Lower lobe of right lung (tissue), 2 donors: Measurements from ENCODE around the gene SKA1. TPM values are rescaled to one million over a fixed set of nuclear protein-coding genes. Genes with fewer than 3 reads are reported as not detected.
"Not testable (repeated sequence)": the region's sequence is repeated elsewhere in the genome, so short reads cannot be mapped to it uniquely, and the experiment has no call there.

Experiments used
- ATAC-seq, 2 donors: fragments of 200-7000 bp; cut with Tn5 transposase; one replicate each; pipeline ENCODE4 v1.9.1; 2020 to 2022; ENCODE audit warnings: mild to moderate bottlenecking in 2 of 2, moderate library complexity in 2 of 2
- DNase-seq: peaks from one replicate; pipeline ENCODE4 v3.0.0-alpha.2; 2020
- H3K27ac ChIP-seq: fragments of 200-600 bp; one replicate; pipeline ENCODE4 v1.8.0; 2022
- H3K27me3 ChIP-seq: fragments of 200-600 bp; one replicate; pipeline ENCODE4 v1.8.0; 2022; ENCODE audit warnings: low read depth
- H3K36me3 ChIP-seq: fragments of 200-600 bp; one replicate; pipeline ENCODE4 v1.8.0; 2022; ENCODE audit warnings: mild to moderate bottlenecking
- H3K4me1 ChIP-seq: fragments of 200-600 bp; one replicate; pipeline ENCODE4 v1.8.0; 2022
- H3K4me3 ChIP-seq: fragments of 200-600 bp; one replicate; pipeline ENCODE4 v1.8.0; 2022; ENCODE audit warnings: mild to moderate bottlenecking
- H3K9me3 ChIP-seq: fragments of 200-600 bp; one replicate; pipeline ENCODE4 v1.8.0; 2022
- CTCF ChIP-seq: fragments of 200-600 bp; IDR thresholded peaks from one replicate; pipeline ENCODE4 v1.8.0; 2022; ENCODE audit warnings: antibody characterized with exemption, mild to moderate bottlenecking
- intact Hi-C: fragments of 100-400 bp; cut with DNase I; formaldehyde crosslinking; loops from one replicate; pipeline ENCODE4 v1.11.0; 2022
- total RNA-seq: library from RNA; stranded (reverse); fragmentation: NEBNext Ultra II Directional; extraction: Animal tissue kit (Norgen Biotek cat#: 25700); gene quantifications from one replicate; pipeline ENCODE4 v1.2.1, GENCODE V29; 2021
- donor health status: DM: no; HTN: yes; CAD: no; lungs with severe emphysema.

The SKA1 gene
- total RNA-seq, 1 donor from 2014 or later: 1.2 TPM

DNA sequence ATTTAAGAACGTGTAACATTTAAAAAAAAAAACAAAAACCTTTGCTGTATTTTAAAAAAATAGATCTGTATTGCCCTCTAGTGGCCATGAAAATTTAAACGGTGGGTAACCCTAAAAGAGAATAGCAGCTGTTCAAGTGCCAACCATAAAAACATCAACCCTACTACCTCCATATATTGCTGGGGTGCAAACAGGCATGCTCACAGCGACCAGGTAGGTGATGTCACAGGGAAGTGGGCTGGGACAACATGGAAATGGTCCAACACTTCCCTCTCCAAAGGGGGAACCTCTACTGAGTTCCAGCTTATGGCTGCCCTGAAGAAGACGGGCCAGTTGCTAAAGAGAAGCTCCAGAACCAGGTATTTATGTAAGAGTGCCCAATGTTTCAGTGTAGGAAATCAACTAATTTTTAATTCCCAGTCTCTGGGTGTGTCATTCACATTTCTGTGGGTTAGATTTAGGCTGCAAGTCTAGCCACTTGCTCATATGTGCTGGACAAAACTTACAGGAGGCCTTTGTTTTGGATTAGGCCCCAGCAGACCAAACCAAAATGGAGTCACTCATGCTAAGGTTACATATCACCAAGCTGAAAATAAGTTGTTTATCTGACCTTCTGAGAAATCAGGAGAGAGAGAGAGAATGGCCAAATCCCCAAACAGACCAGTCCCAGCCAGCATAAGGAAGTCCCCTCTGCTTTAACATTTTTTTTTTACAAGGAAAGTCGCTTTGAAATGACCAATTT, 54.5 kb downstream of the SKA1 start:
- intact Hi-C loops: no loop called here
- DNase-seq (no peak), ATAC-seq (no peak)
- Histone ChIP-seq H3K27ac (no peak overlapping the region), H3K36me3 (no peaks in the 10 kb centered on the region), H3K4me1 (no peaks in the 10 kb centered on the region), H3K9me3 (peaks cover 9% of the 10 kb centered on the region), H3K27me3 (no peaks in the 10 kb centered on the region), H3K4me3 (no peak overlapping the region)
- peak; percentile 48 for TF ChIP-seq CTCF

DNA sequence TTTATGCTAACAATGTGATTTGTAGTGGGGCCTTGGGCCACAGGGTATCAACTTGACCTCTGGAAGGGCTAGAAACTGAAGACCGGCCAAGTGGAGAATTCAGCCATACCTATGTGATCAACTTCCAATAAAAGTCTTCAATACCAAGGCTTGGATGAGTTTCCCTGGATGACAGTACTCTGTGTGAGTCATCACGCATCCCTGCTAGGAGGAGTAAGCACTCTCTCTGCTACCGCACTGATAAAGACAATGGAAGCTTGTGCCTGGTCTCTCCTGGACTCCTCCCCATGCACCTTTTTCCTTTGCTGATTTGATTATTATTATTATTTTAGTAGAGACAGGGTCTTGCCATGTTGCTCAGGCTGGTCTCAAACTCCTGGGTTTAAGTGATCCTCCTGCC, 58.1 kb downstream of the SKA1 start:
- no peak for TF ChIP-seq CTCF
- Histone ChIP-seq H3K9me3 (no peaks in the 10 kb centered on the region), H3K27me3 (no peaks in the 10 kb centered on the region), H3K4me1 (no peaks in the 10 kb centered on the region), H3K27ac (no peak overlapping the region), H3K4me3 (no peak overlapping the region), H3K36me3 (no peaks in the 10 kb centered on the region)
- no peak for ATAC-seq
- intact Hi-C loops: no loop called here
- DNase-seq: no peak

DNA sequence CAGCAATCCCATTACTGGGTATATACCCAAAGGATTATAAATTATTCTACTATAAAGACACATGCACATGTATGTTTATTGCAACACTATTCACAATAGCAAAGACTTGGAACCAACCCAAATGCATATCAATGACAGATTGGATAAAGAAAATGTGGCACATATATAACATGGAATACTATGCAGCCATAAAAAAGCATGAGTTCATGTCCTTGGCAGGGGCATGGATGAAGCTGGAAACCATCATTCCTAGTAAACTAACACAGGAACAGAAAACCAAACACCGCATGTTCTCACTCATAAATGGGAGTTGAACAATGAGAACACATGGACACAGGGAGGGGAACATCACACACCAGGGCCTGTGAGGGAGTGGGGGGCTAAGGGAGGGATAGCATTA, 61.9 kb downstream of the SKA1 start:
- H3K4me3 ChIP-seq, H3K4me1 ChIP-seq, DNase-seq, ATAC-seq, H3K27me3 ChIP-seq, intact Hi-C loops, H3K27ac ChIP-seq, H3K36me3 ChIP-seq, H3K9me3 ChIP-seq: not testable (repeated sequence)

GRCh38 chr18:50439460-50440015, 64.7 kb downstream of the SKA1 start:
- ATAC-seq (no peak), DNase-seq (no peak)
- Histone ChIP-seq H3K27me3 (no peaks in the 10 kb centered on the region), H3K9me3 (no peaks in the 10 kb centered on the region), H3K4me1 (no peaks in the 10 kb centered on the region), H3K36me3 (no peaks in the 10 kb centered on the region), H3K4me3 (no peak overlapping the region), H3K27ac (no peak overlapping the region)
- intact Hi-C loops: no loop called here
- no peak for TF ChIP-seq CTCF

DNA sequence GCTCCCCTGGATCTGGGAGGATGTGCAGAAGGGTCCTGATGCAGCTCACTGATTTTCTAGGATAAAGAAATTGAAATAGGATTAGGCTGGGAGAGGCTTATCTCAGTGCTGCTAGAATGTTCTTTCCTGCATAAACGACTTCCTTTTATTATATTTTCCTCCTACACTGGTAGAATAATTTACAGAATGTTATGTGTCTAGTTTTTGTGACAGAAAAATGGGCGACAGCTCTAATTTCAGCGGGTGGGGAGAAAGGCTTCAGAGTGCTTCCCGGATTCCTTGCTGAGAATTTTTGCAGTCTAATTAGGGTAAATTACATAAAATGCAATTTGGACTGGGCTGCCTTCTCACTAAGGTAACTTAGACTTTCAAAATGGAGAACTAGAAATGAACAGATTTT, 66.2 kb downstream of the SKA1 start:
- H3K4me3 ChIP-seq: no peak overlapping the region
- H3K27ac ChIP-seq: no peak overlapping the region
- ATAC-seq (no peak), DNase-seq (no peak)
- no peaks in the 10 kb centered on the region for H3K4me1 ChIP-seq
- H3K9me3 ChIP-seq: no peaks in the 10 kb centered on the region
- no peak for TF ChIP-seq CTCF
- intact Hi-C loops: no loop called here
- no peaks in the 10 kb centered on the region for H3K27me3 ChIP-seq
- no peaks in the 10 kb centered on the region for H3K36me3 ChIP-seq

- no peaks in the 10 kb centered on the region for H3K27me3 ChIP-seq
- no peak overlapping the region for H3K4me3 ChIP-seq
- no peaks in the 10 kb centered on the region for H3K36me3 ChIP-seq
- H3K4me1 ChIP-seq: no peaks in the 10 kb centered on the region
- H3K27ac ChIP-seq: no peak overlapping the region
- no peak for ATAC-seq
- no peak for DNase-seq
- intact Hi-C loops: no loop called here
- no peak for TF ChIP-seq CTCF
- no peaks in the 10 kb centered on the region for H3K9me3 ChIP-seq
Observed at GRCh38 chr18:50441501-50441900, 66.7 kb downstream of the SKA1 start.
